Muscle of leg (tissue), 11 donors: ENCODE data around the gene RAB40B. TPM values are rescaled to one million over a fixed set of nuclear protein-coding genes. Genes with fewer than 3 reads are reported as not detected.

Source experiments
- DNase-seq: peaks from one replicate; pipeline ENCODE4 v3.0.0; 2013
- H3K27ac ChIP-seq: one replicate; pipeline ENCODE4 v1.5.1; 2013; ENCODE audit warnings: mild to moderate bottlenecking, low read length, control low read depth
- H3K27me3 ChIP-seq: one replicate; pipeline ENCODE4 v1.6.1; 2013; ENCODE audit warnings: low read length; ENCODE audit not compliant: control insufficient read depth, insufficient read depth
- H3K36me3 ChIP-seq: one replicate; pipeline ENCODE4 v1.6.1; 2013; ENCODE audit warnings: low read length; ENCODE audit not compliant: control insufficient read depth, insufficient read depth
- H3K4me1 ChIP-seq: one replicate; pipeline ENCODE4 v1.6.1; 2013; ENCODE audit warnings: low read length; ENCODE audit not compliant: control insufficient read depth, insufficient read depth
- H3K4me3 ChIP-seq: one replicate; pipeline ENCODE4 v1.5.1; 2013; ENCODE audit warnings: low read length, control low read depth
- H3K9me3 ChIP-seq: replicated peaks from 2 replicates; pipeline ENCODE4 v1.6.1; 2013; ENCODE audit warnings: low read depth, low read length; ENCODE audit not compliant: control insufficient read depth
- WGBS: methylation state at CpG from one replicate; pipeline ENCODE4 v1.1.5; 2013; ENCODE audit warnings: missing lambda C conversion rate; ENCODE audit not compliant: insufficient coverage; 5-methylcytosine and 5-hydroxymethylcytosine counted together
- polyA plus RNA-seq, 8 donors: library from polyadenylated mRNA; unstranded; fragments of 120-200 nt; gene quantifications; one replicate each; pipeline versions ENCODE4 v1.2.1 to v1.2.3, GENCODE V29; 2013; ENCODE audit warnings: inconsistent platforms in 1 of 8, low replicate concordance in 1 of 8; ENCODE audit not compliant: insufficient read length in 8 of 8, insufficient read depth in 1 of 8
- total RNA-seq: library from RNA; stranded (reverse); fragments of 120-200 nt; gene quantifications from one replicate; pipeline ENCODE4 v1.2.4, GENCODE V29; 2013

RAB40B gene
- total and polyA plus RNA-seq, 9 donors = 28.2 to 68.2 (median 50.1) TPM

DNA sequence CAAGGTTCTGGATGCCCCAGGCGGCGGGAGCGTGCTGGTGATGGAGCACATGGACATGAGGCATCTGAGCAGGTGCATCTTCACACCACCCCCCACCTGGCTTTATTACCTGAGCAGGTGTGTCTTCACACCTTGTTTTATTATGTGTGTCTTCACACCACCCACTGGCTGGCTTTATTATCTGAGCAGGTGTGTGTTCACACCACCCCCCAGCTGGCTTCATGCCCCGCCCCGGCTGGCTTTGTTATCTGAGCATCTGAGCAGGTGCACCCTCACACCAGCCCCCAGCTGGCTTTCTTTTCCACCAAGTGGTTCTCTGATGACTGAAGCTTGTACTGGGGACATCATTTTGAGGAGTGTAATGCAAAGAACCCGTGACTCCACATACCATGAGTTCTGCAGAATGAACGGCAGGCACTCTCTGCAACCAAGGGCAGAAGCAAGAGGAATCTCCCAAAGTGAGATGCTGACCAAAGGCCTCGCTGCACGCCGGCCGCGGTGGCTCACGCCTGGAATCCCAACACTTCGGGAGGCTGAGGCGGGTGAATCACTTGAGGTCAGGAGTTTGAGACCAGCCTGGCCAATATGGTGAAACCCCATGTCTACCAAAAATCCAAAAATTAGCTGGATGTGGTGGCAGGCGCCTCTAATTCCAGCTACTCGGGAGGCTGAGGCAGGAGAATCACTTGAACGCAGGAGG, 20.6 kb upstream of the RAB40B start:
- no peak for DNase-seq
- Histone ChIP-seq H3K4me3 (no peak overlapping the region), H3K36me3 (peaks cover 47% of the 10 kb centered on the region), H3K4me1 (peaks cover 19% of the 10 kb centered on the region), H3K9me3 (no peaks in the 10 kb centered on the region), H3K27ac (no peak overlapping the region), H3K27me3 (no peaks in the 10 kb centered on the region)
- 96% methylated on average over 16 of the region's 18 CpGs for WGBS

DNA sequence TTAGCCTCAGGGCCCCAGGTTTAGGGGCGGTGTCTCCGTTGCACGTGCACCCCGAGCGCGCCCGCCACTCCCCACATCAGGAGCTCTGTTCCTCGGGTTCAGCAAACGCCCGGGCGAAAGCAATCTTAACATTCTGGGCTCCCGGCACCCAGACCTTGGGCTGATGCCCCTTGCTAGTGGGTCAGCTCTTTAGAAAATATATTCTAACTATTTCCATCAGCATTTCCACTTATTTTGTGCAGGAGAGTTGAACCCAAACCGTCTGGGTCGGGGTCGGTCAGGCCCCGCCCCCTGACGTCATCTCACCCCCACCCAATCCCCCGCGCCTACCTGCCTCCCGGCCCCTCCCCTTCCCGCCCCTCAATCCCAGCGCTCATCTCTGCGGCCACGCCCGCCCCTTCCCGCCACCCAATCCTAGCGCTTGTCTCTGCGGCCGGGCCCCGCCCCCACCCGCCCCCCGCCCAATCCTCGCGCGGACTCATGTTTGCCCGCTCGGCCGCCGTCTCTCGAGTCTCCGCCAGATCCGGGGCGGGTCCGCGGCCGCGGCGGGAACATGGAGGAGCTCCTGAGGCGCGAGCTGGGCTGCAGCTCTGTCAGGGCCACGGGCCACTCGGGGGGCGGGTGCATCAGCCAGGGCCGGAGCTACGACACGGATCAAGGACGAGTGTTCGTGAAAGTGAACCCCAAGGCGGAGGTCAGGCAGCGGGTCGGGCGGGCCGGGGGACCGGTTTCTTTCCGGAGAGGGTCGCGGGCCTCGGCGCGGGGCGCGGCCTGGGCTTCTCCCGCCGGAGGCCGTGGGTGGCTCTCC, 17.9 kb upstream of the RAB40B start, which contains the start of gene FN3KRP:
TSS of gene FN3KRP (plus strand) at position 504 of the 808 bp plus-strand sequence. CDS start at position 554, 50 bp downstream.
- peak within 1 kb of the TSS; percentile 70 for H3K4me3 ChIP-seq
- H3K9me3 ChIP-seq = no peaks in the 10 kb centered on the region
- peak within 1 kb of the TSS; percentile 83 for H3K27ac ChIP-seq
- H3K36me3 ChIP-seq = peaks cover 27% of the 10 kb centered on the region
- peak; percentile 97 for DNase-seq
- whole genome bisulfite sequencing = under 1% methylated on average over 56 of the region's 75 CpGs
- peaks cover 29% of the 10 kb centered on the region for H3K4me1 ChIP-seq
- no peaks in the 10 kb centered on the region for H3K27me3 ChIP-seq

DNA sequence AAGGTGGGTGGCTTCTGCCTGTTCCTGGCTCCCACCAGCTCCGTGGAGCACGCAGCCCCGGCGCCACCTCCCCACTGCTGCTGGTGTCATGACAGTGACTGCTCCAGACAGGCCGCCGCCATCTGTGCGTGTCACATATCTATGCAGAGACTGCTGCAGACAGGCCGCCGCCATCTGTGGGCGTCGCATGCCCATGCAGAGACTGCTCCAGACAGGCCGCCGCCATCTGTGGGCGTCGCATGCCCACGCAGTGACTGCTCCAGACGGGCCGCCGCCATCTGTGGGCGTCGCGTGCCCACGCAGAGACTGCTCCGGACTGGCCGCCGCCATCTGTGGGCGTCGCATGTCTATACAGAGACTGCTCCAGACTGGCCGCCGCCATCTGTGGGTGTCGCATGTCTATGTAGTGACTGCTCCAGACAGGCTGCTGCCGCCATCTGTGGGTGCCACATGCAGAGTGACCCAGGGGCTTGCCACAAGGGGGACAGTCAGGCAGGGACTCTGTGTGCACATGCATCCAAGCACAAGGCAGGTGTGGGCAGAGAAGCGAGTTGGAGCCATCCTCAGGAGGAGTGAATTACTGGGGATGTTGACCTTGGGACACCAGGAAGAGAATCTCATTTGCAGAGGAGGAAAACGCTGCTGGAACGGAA, 14.7 kb upstream of the RAB40B start:
- Histone ChIP-seq H3K4me3 (no peak overlapping the region), H3K36me3 (no peaks in the 10 kb centered on the region), H3K4me1 (peaks cover 47% of the 10 kb centered on the region), H3K27me3 (no peaks in the 10 kb centered on the region), H3K9me3 (no peaks in the 10 kb centered on the region), H3K27ac (no peak overlapping the region)
- no peak for DNase-seq
- 87% methylated on average over 35 of the region's 35 CpGs for WGBS

DNA sequence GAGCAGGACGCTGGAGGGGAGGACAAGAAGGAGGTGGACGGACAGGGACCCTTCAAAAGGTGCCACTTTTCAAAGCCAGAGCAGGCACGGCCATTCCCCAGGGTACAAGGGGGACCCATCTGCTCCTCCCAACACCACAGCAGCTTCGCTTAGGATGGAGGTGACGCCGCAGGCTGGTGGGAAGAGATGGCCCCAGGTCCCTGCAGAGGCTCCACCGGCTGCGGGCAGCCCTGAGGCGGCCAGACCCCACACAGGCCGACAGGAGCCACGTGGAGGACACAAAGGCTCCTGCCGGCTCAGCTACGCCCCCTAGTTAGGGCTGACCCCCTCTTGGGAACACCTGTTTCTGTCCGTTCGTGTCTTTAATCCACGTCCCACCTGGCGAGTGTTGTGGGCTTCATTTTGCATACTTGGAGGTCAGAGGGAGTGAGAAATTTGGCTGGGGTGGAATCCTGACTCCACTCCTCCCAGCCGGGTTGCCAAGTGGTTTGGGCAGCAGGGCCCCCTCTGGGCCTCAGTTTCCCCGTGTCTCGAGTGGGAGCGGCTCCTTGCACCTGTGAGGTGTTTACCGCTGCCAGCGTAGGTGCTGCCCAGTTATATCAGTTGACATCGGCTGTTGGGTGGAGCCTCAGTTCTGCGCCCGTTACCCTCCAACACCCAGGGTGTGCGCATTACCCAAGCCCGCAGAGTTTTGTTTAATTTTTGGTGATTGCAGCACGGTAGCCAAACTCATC, 12.2 kb upstream of the RAB40B start:
- WGBS = 73% methylated on average over 23 of the region's 29 CpGs
- peak overlapping the region; percentile 78 for H3K27ac ChIP-seq
- no peaks in the 10 kb centered on the region for H3K9me3 ChIP-seq
- no peak for DNase-seq
- peaks cover 48% of the 10 kb centered on the region for H3K4me1 ChIP-seq
- no peaks in the 10 kb centered on the region for H3K36me3 ChIP-seq
- H3K27me3 ChIP-seq = no peaks in the 10 kb centered on the region
- no peak overlapping the region for H3K4me3 ChIP-seq

DNA sequence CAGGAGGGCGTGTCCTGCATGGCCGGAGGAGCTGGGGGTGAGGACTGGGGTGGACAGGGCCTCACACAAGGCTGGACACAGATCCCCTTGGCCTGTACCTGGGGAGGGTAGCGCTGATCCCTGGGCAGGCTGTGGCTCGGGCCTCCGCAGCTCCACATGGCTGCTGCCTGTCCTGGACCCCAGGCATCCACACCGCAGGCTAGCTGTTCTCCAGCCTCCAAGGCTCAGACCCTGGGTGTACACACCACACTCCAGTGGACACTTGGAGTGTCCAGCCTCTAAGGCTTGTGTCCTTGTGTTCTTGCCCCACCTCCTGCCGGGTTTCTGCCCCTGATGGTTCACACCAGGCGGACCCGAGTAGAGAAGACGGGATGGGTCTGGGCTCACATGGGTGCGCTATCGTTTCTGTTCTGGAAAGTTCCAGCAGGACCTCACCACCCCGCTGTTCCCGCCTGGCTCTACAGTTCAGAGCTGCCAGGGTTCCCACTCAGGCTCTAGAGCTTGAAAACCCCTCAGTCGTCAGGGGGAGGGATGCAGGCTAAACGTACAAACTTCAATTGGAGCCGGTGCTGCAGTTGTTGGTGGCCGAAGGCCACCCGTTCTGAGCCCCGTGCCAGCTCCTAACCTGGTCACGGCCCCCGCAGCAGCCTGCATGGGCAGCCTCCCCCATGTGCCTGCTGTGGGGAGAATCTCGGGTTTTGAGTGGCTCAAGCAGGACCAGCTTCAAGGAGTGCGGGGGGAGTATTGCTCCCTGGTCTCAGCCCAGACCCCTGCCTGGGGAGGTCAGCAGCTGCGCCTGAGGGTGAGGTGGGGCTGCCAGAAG, 11.4 kb upstream of the RAB40B start:
- Histone ChIP-seq H3K9me3 (no peaks in the 10 kb centered on the region), H3K27ac (peak overlapping the region; percentile 78)

DNA sequence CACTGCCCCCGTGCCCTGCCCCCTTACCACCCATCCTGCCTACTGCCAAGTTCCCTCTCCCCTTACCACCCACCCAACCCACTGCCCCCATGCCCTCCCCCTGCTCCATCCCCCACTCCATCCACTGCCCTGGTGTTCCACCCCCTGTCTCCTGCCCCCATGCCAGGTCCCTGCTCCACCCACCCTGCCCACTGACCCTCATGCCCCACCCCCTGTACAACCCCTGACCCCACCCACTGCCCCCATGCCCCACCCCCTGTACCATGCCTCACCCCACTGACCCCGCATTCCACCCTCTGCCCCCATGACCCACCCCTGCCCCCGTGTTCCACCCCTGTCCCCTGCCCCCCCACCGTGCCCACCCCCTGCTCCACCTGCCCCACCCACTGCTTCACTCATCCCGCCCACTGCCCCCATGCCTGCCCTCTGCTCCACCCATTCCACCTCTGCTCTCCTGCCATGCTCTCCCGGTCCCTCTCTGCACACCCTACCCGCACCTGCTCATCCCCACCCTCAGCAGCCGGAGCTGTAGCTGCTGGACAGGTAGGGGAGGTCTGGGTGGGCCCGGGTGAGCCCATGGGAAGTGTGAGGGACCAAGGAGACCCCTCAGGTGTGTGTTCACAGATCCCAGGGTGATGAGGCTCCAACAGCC, 10.7 kb upstream of the RAB40B start:
- H3K4me1 ChIP-seq = peaks cover 61% of the 10 kb centered on the region
- H3K27me3 ChIP-seq = no peaks in the 10 kb centered on the region
- peak overlapping the region; percentile 78 for H3K27ac ChIP-seq
- no peak overlapping the region for H3K4me3 ChIP-seq
- no peaks in the 10 kb centered on the region for H3K9me3 ChIP-seq
- DNase-seq = no peak
- no CpG with 5 or more reads among the region's 9 CpGs for WGBS
- H3K36me3 ChIP-seq = no peaks in the 10 kb centered on the region

More for the DNA sequence above, 11.4 kb upstream of the RAB40B start:
- Histone ChIP-seq H3K4me3 (no peak overlapping the region), H3K4me1 (peaks cover 53% of the 10 kb centered on the region), H3K36me3 (no peaks in the 10 kb centered on the region), H3K27me3 (no peaks in the 10 kb centered on the region)
- DNase-seq = no peak
- WGBS = 79% methylated on average over 21 of the region's 25 CpGs

DNA sequence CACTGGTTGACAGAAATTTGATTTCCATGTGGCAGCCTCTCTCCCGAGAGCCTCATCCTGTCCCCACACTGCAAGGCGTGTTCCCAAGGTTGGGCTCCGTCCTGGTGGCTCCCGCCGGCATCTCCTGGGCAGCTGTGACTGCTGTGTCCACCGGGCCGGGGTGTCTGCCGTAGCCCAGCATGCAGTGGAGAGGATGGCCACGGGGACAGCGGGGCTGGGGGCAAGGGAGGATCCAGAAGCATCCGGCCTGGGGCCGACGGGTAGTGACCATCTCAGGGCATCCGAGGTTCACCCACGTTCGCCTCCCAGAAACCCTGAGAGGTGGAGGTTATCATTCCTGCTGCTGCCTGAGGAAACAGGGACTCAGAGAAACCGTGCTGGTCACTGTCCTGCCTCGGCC, 7.3 kb upstream of the RAB40B start:
- H3K4me3 ChIP-seq = no peak overlapping the region
- H3K27ac ChIP-seq = no peak overlapping the region
- H3K27me3 ChIP-seq = no peaks in the 10 kb centered on the region
- H3K9me3 ChIP-seq = no peaks in the 10 kb centered on the region
- WGBS = 92% methylated on average over 13 of the region's 18 CpGs
- H3K36me3 ChIP-seq = no peaks in the 10 kb centered on the region
- H3K4me1 ChIP-seq = peaks cover 68% of the 10 kb centered on the region
- DNase-seq = no peak

DNA sequence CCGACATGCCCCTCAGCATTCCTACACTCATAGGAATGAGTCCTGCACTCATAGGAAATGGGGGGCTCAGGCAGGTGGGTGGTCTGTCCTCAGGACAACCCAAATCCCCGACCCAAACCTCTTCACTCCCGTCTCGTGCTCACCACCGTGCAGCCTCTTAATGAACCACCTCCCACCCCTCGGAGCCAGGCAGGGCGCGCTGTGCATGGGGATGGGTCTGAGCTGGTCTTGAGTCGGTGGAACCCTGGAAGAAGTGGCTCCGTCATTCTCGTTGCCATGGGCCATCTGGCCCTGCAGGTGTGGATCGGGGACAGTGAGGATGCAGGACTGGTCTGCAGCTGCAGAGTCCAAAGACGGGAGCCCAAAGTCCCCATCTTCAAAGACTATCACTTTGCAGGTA, 6.4 kb upstream of the RAB40B start:
- no peak for DNase-seq
- 97% methylated on average over 6 of the region's 13 CpGs for WGBS
- Histone ChIP-seq H3K36me3 (no peaks in the 10 kb centered on the region), H3K9me3 (no peaks in the 10 kb centered on the region), H3K27me3 (no peaks in the 10 kb centered on the region), H3K4me3 (no peak overlapping the region), H3K27ac (no peak overlapping the region), H3K4me1 (peaks cover 60% of the 10 kb centered on the region)
